ENCODE results near the gene RAP2C.

RAP2C gene

DNA sequence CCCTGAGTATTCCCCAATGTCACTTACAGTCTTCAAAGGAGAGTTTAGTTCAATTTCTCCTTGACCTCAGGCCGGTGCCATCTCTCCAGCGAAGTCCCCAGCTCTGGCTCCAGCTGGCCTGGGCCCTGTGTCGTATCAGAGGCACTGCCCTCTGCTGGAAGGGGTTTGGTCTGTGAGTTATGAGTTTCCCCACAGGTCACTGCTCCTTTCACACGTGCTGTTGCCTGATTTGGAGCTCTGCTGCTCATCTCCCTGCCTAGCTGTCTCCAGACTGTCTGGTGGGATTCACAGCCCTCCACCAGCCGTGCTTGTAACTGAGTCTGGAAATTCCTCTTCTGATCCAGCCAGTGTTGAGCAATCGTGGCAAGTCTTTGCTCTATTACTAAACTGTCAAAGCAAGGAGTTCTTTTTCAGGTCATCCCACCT is at the start of gene RAP2C:
Gene RAP2C, minus strand, starts transcription at position 105 of the 426 bp plus-strand sequence. CDS start 2,179 bp downstream, outside the sequence.
- H3K4me3 ChIP-seq (ENCODE audit: low read depth, low read length), result peak within 1 kb of the TSS; percentile 71
- TF ChIP-seq, protein P1, sequence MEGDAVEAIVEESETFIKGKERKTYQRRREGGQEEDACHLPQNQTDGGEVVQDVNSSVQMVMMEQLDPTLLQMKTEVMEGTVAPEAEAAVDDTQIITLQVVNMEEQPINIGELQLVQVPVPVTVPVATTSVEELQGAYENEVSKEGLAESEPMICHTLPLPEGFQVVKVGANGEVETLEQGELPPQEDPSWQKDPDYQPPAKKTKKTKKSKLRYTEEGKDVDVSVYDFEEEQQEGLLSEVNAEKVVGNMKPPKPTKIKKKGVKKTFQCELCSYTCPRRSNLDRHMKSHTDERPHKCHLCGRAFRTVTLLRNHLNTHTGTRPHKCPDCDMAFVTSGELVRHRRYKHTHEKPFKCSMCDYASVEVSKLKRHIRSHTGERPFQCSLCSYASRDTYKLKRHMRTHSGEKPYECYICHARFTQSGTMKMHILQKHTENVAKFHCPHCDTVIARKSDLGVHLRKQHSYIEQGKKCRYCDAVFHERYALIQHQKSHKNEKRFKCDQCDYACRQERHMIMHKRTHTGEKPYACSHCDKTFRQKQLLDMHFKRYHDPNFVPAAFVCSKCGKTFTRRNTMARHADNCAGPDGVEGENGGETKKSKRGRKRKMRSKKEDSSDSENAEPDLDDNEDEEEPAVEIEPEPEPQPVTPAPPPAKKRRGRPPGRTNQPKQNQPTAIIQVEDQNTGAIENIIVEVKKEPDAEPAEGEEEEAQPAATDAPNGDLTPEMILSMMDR (IDR thresholded peaks at IDR 0.05; ENCODE audit: borderline replicate concordance, insufficient read depth, low read depth, low read length), result peak; percentile 61

DNA sequence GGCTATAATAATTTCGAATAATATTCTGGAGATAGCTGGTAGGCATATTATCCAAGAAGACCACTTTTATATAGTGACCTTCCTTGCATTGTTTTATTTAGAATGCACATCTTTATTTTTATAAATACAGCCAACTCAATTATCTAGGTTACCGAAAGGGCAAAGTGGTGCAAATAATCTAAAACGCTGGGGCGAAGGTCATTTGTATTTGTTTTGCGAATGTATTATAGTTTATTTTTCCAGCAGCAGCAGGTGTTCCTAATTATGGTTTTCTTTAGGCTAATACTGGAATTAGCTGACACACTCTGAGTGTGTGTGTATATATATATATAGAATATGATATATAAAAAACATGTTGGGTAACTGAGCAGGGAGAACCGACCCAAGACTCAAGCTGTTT is 48.1 kb upstream of the RAP2C start:
- TF ChIP-seq, protein P1 (IDR thresholded peaks at IDR 0.05; ENCODE audit: borderline replicate concordance, insufficient read depth, low read depth, low read length), result no peak
- no peak overlapping the region for H3K4me3 ChIP-seq (ENCODE audit: low read depth, low read length)

DNA sequence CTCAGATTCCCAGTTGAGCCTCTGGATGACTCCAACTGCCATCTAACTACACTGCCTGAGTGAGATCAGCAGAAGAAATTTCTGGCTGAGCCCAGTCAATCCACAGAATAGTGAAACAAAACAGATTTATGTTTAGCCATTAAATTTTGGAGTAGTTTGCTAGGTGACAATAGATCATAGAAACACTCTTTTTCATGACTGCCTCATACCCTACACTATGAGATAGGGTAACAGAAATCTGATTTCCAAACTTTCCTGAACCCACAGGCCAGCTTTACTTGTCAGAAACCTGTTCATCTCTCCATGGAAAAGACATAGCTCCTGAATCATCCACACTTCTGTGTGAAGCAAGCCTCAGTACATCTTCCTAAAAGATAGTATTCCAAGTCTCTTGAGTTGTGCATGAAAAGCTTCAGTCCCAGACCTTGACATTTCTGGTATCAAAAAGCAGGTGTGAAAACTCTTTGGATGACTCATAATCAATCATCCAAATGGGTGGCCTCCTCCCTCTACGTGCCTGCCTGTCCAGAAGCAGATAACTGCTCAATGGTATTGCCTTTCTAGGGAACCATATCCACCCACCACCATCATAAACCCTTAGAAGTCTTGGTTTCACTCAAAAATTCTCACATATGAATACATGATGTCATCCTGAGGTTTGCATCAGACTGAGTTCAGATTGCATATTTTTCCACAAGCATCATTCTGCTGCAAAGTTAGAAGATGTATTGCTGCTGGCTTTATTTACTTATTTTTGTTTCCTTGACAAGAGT is 47.5 kb upstream of the RAP2C start:
- TF ChIP-seq, protein P1 (IDR thresholded peaks at IDR 0.05; ENCODE audit: borderline replicate concordance, insufficient read depth, low read depth, low read length), result no peak
- H3K4me3 ChIP-seq (ENCODE audit: low read depth, low read length), result no peak overlapping the region

DNA sequence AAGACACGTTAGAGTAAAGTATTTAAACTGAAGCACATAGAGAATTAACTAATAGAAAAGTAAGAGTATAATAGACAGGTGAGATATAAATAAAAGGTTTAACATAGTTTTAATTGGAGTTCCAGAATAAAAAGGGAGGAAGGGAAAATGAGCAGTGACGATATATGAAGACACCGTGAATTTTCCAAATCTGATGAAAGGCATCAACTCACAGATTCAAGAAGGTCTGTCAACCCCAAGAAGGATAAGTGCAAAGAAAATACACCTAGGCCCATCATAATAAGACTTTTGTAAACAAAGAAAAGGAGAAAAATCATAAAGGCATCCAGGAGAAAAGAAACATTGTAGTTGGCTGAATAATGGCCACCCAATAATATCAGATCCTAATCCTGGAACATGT is 43.9 kb upstream of the RAP2C start:
- H3K4me3 ChIP-seq (ENCODE audit: low read depth, low read length), result no peak overlapping the region
- TF ChIP-seq, protein P1 (IDR thresholded peaks at IDR 0.05; ENCODE audit: borderline replicate concordance, insufficient read depth, low read depth, low read length), result no peak

- no peak overlapping the region for H3K4me3 ChIP-seq (ENCODE audit: low read depth, low read length)
- TF ChIP-seq, protein P1 (IDR thresholded peaks at IDR 0.05; ENCODE audit: borderline replicate concordance, insufficient read depth, low read depth, low read length), result no peak
These were observed 39.3 kb upstream of the RAP2C start for GRCh38 chrX:132258509-132258908.

DNA sequence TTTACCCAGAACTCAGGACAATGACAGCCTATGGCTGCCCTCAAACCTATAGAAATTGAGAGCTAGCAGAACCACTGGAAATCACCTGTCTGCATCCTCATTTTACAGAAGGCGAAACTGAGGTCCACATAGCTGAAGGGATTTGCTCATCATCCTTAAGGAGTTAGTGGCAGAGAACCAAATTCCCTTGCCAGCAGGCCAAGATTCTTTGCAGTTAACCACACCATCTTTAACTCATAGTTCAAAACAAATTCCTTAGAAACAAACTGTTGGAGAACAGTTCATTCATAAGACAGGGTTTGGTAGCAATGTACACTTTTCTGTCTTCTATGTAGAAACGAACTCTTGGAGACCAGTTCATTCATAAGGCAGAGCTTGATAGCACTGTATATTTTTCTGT is 37.9 kb upstream of the RAP2C start:
- H3K4me3 ChIP-seq (ENCODE audit: low read depth, low read length), result no peak overlapping the region
- TF ChIP-seq, protein P1 (IDR thresholded peaks at IDR 0.05; ENCODE audit: borderline replicate concordance, insufficient read depth, low read depth, low read length), result no peak

- TF ChIP-seq, protein P1 (IDR thresholded peaks at IDR 0.05; ENCODE audit: borderline replicate concordance, insufficient read depth, low read depth, low read length), result no peak
- H3K4me3 ChIP-seq (ENCODE audit: low read depth, low read length), result no peak overlapping the region
These were observed 16.9 kb upstream of the RAP2C start for GRCh38 chrX:132236121-132236520.

All from GM12875 (cell line).